SK-N-SH treated with all-trans-retinoic acid at 6 μM for 48 hours (cell line): ENCODE data around the gene ERFE.

Experiments
- ARNTL ChIP-seq: fragments of 450-650 bp; formaldehyde crosslinking; IDR thresholded peaks from 2 replicates; pipeline ENCODE4 v1.5.0; 2020; ENCODE audit warnings: low read depth, mild to moderate bottlenecking, moderate library complexity, borderline replicate concordance
- CSDC2 ChIP-seq: fragments of 250-450 bp; sonication (Bioruptor Pico); IDR thresholded peaks from 2 replicates; pipeline ENCODE4 v1.5.0; 2020; ENCODE audit warnings: mild to moderate bottlenecking, moderate library complexity
- ISL1 ChIP-seq: fragments of 250-450 bp; sonication (Bioruptor Pico); IDR thresholded peaks from 2 replicates; pipeline ENCODE4 v2.1.2; 2022; ENCODE audit warnings: mild to moderate bottlenecking, moderate library complexity
- POU6F1 ChIP-seq: fragments of 250-450 bp; sonication (Bioruptor Pico); IDR thresholded peaks from 2 replicates; pipeline ENCODE4 v1.8.0; 2021; ENCODE audit warnings: low read depth, mild to moderate bottlenecking, moderate library complexity, borderline replicate concordance
- SNAI2 ChIP-seq: fragments of 250-450 bp; sonication (Bioruptor Pico); IDR thresholded peaks from 2 replicates; pipeline ENCODE4 v1.5.0; 2020; ENCODE audit warnings: mild to moderate bottlenecking, moderate library complexity
- TSHZ2 ChIP-seq: fragments of 250-450 bp; sonication (Bioruptor Pico); IDR thresholded peaks from 2 replicates; pipeline ENCODE4 v1.5.0; 2020; ENCODE audit warnings: mild to moderate bottlenecking, moderate library complexity
- ZFP3 ChIP-seq: fragments of 250-450 bp; sonication (Bioruptor Pico); IDR thresholded peaks from 2 replicates; pipeline ENCODE4 v1.5.0; 2020; ENCODE audit warnings: mild to moderate bottlenecking, moderate library complexity
- ZNF565 ChIP-seq: fragments of 450-650 bp; formaldehyde crosslinking; conservative IDR thresholded peaks from 2 replicates; pipeline ENCODE4 v1.5.0; 2020; ENCODE audit warnings: low read depth, mild to moderate bottlenecking, moderate library complexity

GRCh38 chr2:238119756-238120462 lies 38.9 kb upstream of the ERFE start:
- TF ChIP-seq SNAI2 (CRISPR knock-in tag): no peak
- no peak for TF ChIP-seq ZFP3
- TF ChIP-seq CSDC2 (CRISPR knock-in tag): no peak
- no peak for TF ChIP-seq TSHZ2 (CRISPR knock-in tag)
- no peak for TF ChIP-seq ISL1 (CRISPR knock-in tag)
- no peak for TF ChIP-seq ZNF565 (CRISPR knock-in tag)
- no peak for TF ChIP-seq ARNTL (CRISPR knock-in tag)
- TF ChIP-seq POU6F1: no peak
